Hepatocyte (in vitro differentiated cells): ENCODE results near the gene WASL.

Source experiments
- CTCF ChIP-seq: fragments of 200-600 bp; sonication (generic); IDR thresholded peaks from 2 replicates; pipeline ENCODE4 v1.5.1; 2016; ENCODE audit warnings: antibody characterized with exemption, mild to moderate bottlenecking; ENCODE audit not compliant: poor library complexity
- EZH2phosphoT487 ChIP-seq: fragments of 200-600 bp; sonication (generic); IDR thresholded peaks from one replicate; pipeline ENCODE4 v1.6.1; 2018; ENCODE audit warnings: antibody characterized with exemption, mild to moderate bottlenecking, low read depth, moderate library complexity; ENCODE audit not compliant: unreplicated experiment, severe bottlenecking

GRCh38 chr7:123754271-123754871 lies 5.6 kb upstream of the WASL start:
- TF ChIP-seq CTCF (no peak), EZH2phosphoT487 (no peak)
